ENCODE data around the gene MAGEA10. TPM values are rescaled to one million over a fixed set of nuclear protein-coding genes. Genes with fewer than 3 reads are reported as not detected.

Gene MAGEA10
- total and polyA plus RNA-seq, 4 donors: not detected

GRCh38 chrX:152117305-152117704, 21.1 kb downstream of the MAGEA10 start:
- Histone ChIP-seq H3K9me3 (ENCODE audit: control insufficient read depth, low read length) (no peaks in the 10 kb centered on the region), H3K27me3 (ENCODE audit: control insufficient read depth in 1 of 2, insufficient read depth in 2 of 2, low read length in 1 of 2) (no peaks in the 10 kb centered on the region), H3K27ac (ENCODE audit: low read depth in 1 of 2, low read length in 2 of 2) (no peak overlapping the region), H3K4me1 (ENCODE audit: control insufficient read depth in 1 of 2, insufficient read depth in 2 of 2, low read length in 2 of 2) (no peaks in the 10 kb centered on the region), H3K36me3 (ENCODE audit: control insufficient read depth in 1 of 2, insufficient read depth in 2 of 2, low read length in 1 of 2) (no peaks in the 10 kb centered on the region), H3K4me3 (ENCODE audit: low read length in 2 of 2) (no peak overlapping the region)
- no peak for ATAC-seq (ENCODE audit: low FRiP score)
- intact Hi-C loops (cut with DNase I): no loop called here
- 75 to 79% methylated on average over 3 of the region's 3 CpGs for WGBS, 2 donors
- no peak for DNase-seq

- no peaks in the 10 kb centered on the region for H3K4me1 ChIP-seq (ENCODE audit: control insufficient read depth in 1 of 2, insufficient read depth in 2 of 2, low read length in 2 of 2)
- H3K27me3 ChIP-seq (ENCODE audit: control insufficient read depth in 1 of 2, insufficient read depth in 2 of 2, low read length in 1 of 2): no peaks in the 10 kb centered on the region
- no peak overlapping the region for H3K4me3 ChIP-seq (ENCODE audit: low read length in 2 of 2)
- H3K27ac ChIP-seq (ENCODE audit: low read depth in 1 of 2, low read length in 2 of 2): no peak overlapping the region
- intact Hi-C loops (cut with DNase I): no loop called here
- 83 to 92% methylated on average over 5 of the region's 5 CpGs for WGBS, 2 donors
- no peaks in the 10 kb centered on the region for H3K36me3 ChIP-seq (ENCODE audit: control insufficient read depth in 1 of 2, insufficient read depth in 2 of 2, low read length in 1 of 2)
- DNase-seq (no peak), ATAC-seq (ENCODE audit: low FRiP score) (no peak)
- H3K9me3 ChIP-seq (ENCODE audit: control insufficient read depth, low read length): no peaks in the 10 kb centered on the region
These were observed 29.9 kb downstream of the MAGEA10 start for GRCh38 chrX:152108527-152108926.

- WGBS, 2 donors: 71 to 75% methylated on average over 6 of the region's 6 CpGs
- ATAC-seq (ENCODE audit: low FRiP score) (no peak), DNase-seq (no peak)
- no peaks in the 10 kb centered on the region for H3K36me3 ChIP-seq (ENCODE audit: control insufficient read depth in 1 of 2, insufficient read depth in 2 of 2, low read length in 1 of 2)
- no peaks in the 10 kb centered on the region for H3K27me3 ChIP-seq (ENCODE audit: control insufficient read depth in 1 of 2, insufficient read depth in 2 of 2, low read length in 1 of 2)
- H3K4me3 ChIP-seq (ENCODE audit: low read length in 2 of 2): no peak overlapping the region
- H3K4me1 ChIP-seq (ENCODE audit: control insufficient read depth in 1 of 2, insufficient read depth in 2 of 2, low read length in 2 of 2): no peaks in the 10 kb centered on the region
- intact Hi-C loops (cut with DNase I): no loop called here
- no peaks in the 10 kb centered on the region for H3K9me3 ChIP-seq (ENCODE audit: control insufficient read depth, low read length)
- H3K27ac ChIP-seq (ENCODE audit: low read depth in 1 of 2, low read length in 2 of 2): no peak overlapping the region
These were observed 34.5 kb downstream of the MAGEA10 start for GRCh38 chrX:152103866-152104265.

GRCh38 chrX:152086141-152086540, 52.2 kb downstream of the MAGEA10 start:
- Histone ChIP-seq H3K27ac (ENCODE audit: low read depth in 1 of 2, low read length in 2 of 2) (no peak overlapping the region), H3K4me1 (ENCODE audit: control insufficient read depth in 1 of 2, insufficient read depth in 2 of 2, low read length in 2 of 2) (no peaks in the 10 kb centered on the region), H3K4me3 (ENCODE audit: low read length in 2 of 2) (no peak overlapping the region), H3K27me3 (ENCODE audit: control insufficient read depth in 1 of 2, insufficient read depth in 2 of 2, low read length in 1 of 2) (no peaks in the 10 kb centered on the region), H3K36me3 (ENCODE audit: control insufficient read depth in 1 of 2, insufficient read depth in 2 of 2, low read length in 1 of 2) (no peaks in the 10 kb centered on the region), H3K9me3 (ENCODE audit: control insufficient read depth, low read length) (no peaks in the 10 kb centered on the region)
- ATAC-seq (ENCODE audit: low FRiP score) (no peak), DNase-seq (no peak)
- intact Hi-C loops (cut with DNase I): no loop called here
- 78 to 87% methylated on average over 6 of the region's 6 CpGs for WGBS, 2 donors

Other genes with a start within 250 kb of the MAGEA10 start
- gene MAGEA4, start 225.7 kb downstream of the MAGEA10 start, total RNA-seq: not detected
- gene MAGEA4, start 225.7 kb downstream of the MAGEA10 start, polyA plus RNA-seq: not detected
- gene GABRE, start 163.9 kb downstream of the MAGEA10 start, total RNA-seq: 10 to 100 TPM; 39.1 to 41.9 TPM
- 10 to 100 TPM in 1 of 2 donors, 1 to 10 TPM in 1; 2.9 to 32.3 TPM for gene GABRE, start 163.9 kb downstream of the MAGEA10 start, polyA plus RNA-seq

All from aorta (tissue), 5 donors.